CD4-positive, alpha-beta T cell (primary cell): Measurements from ENCODE around the gene IGF2R. TPM values are rescaled to one million over a fixed set of nuclear protein-coding genes. Genes with fewer than 3 reads are reported as not detected.

Source experiments
- ATAC-seq: fragments of 200-7000 bp; cut with Tn5 transposase; one replicate; pipeline ENCODE4 v1.10.0; 2022; ENCODE audit warnings: mild to moderate bottlenecking; ENCODE audit not compliant: poor library complexity
- CTCF ChIA-PET: fragments of 350-600 bp; sonication (Branson Sonifier 250); formaldehyde crosslinking; loops from one replicate; lab custom pipeline; 2021; ENCODE audit warnings: antibody characterized with exemption, inconsistent platforms; lab: Charles Lee
- POLR2A ChIA-PET: fragments of 350-600 bp; sonication (Branson Sonifier 250); formaldehyde crosslinking; loops from one replicate; lab custom pipeline; 2021; ENCODE audit warnings: antibody characterized with exemption, inconsistent platforms; lab: Charles Lee
- DNase-seq, 14 experiments: peaks; one replicate each; pipeline ENCODE4 v3.0.0-alpha.2; 2013 to 2020; ENCODE audit warnings: mixed read lengths in 2 of 14
- H3K27ac ChIP-seq, 2 donors: one replicate each; pipeline versions ENCODE4 v1.5.1 to v1.7.0; 2013; ENCODE audit warnings: low read length in 2 of 2, low read depth in 1 of 2, mild to moderate bottlenecking in 1 of 2
- H3K27me3 ChIP-seq, 2 experiments: 1 replicate in 1 of 2; 2 replicates in 1 of 2; pipeline versions ENCODE4 v1.6.1 to v1.7.0; 2013; ENCODE audit warnings: low read length in 2 of 2, control low read depth in 1 of 2, mild to moderate bottlenecking in 1 of 2, moderate library complexity in 1 of 2; ENCODE audit not compliant: insufficient read depth in 2 of 2, control insufficient read depth in 1 of 2
- H3K36me3 ChIP-seq: one replicate; pipeline ENCODE4 v1.6.1; 2013; ENCODE audit warnings: low read length, control low read depth; ENCODE audit not compliant: insufficient read depth
- H3K4me1 ChIP-seq: one replicate; pipeline ENCODE4 v1.6.1; 2013; ENCODE audit warnings: low read length, control low read depth; ENCODE audit not compliant: insufficient read depth
- H3K4me3 ChIP-seq: one replicate; pipeline ENCODE4 v1.5.1; 2013; ENCODE audit warnings: mild to moderate bottlenecking, low read length, moderate library complexity
- H3K9me3 ChIP-seq, 2 experiments: 1 replicate in 1 of 2; 2 replicates in 1 of 2; pipeline versions ENCODE4 v1.6.1 to v1.7.0; 2013; ENCODE audit warnings: low read length in 2 of 2, mild to moderate bottlenecking in 2 of 2, control low read depth in 1 of 2, moderate library complexity in 1 of 2; ENCODE audit not compliant: control insufficient read depth in 1 of 2, insufficient read depth in 1 of 2
- H3K27ac Mint-ChIP-seq: one replicate; pipeline ENCODE4 v1.8.0; 2020; ENCODE audit warnings: mixed read lengths
- H3K27me3 Mint-ChIP-seq: one replicate; pipeline ENCODE4 v1.8.0; 2021; ENCODE audit warnings: mixed read lengths
- H3K36me3 Mint-ChIP-seq: one replicate; pipeline ENCODE4 v1.8.0; 2021; ENCODE audit warnings: low read depth, mixed read lengths
- H3K4me1 Mint-ChIP-seq: one replicate; pipeline ENCODE4 v1.8.0; 2021; ENCODE audit warnings: low read depth, mixed read lengths
- H3K4me3 Mint-ChIP-seq: one replicate; pipeline ENCODE4 v1.8.0; 2020; ENCODE audit warnings: mild to moderate bottlenecking, mixed read lengths
- H3K9me3 Mint-ChIP-seq: one replicate; pipeline ENCODE4 v1.8.0; 2020; ENCODE audit warnings: mixed read lengths
- CTCF ChIP-seq: fragments of 200-600 bp; IDR thresholded peaks from one replicate; pipeline ENCODE4 v1.8.0; 2022; ENCODE audit warnings: antibody characterized with exemption, mild to moderate bottlenecking
- intact Hi-C, 2 experiments: fragments of 100-400 bp; cut with DNase I in 1 of 2; cut with micrococcal nuclease in 1 of 2; formaldehyde crosslinking; loops; one replicate each; pipeline versions ENCODE4 v1.15.1 to v1.9.0; 2023 to 2025; cut with DNase I, micrococcal nuclease
- total RNA-seq, 174 experiments: library from RNA in 2 of 174; stranded (reverse) in 2 of 174; gene quantifications; one replicate each; pipeline ENCODE4 v1.2.3 and lab custom pipeline; 2021 to 2026

The IGF2R gene
- total RNA-seq, 2 experiments from 2014 or later, result 43.8 to 46.7 TPM

- Mint-ChIP-seq H3K27me3 (no peaks in the 10 kb centered on the region), H3K9me3 (no peaks in the 10 kb centered on the region), H3K4me3 (no peak overlapping the region), H3K36me3 (peaks cover 90% of the 10 kb centered on the region), H3K4me1 (no peaks in the 10 kb centered on the region), H3K27ac (no peak overlapping the region)
- Histone ChIP-seq H3K27ac (no peak overlapping the region), H3K36me3 (peaks cover 86% of the 10 kb centered on the region), H3K4me1 (peaks cover 2% of the 10 kb centered on the region), H3K27me3 (no peaks in the 10 kb centered on the region), H3K4me3 (no peak overlapping the region), H3K9me3 (no peaks in the 10 kb centered on the region)
- DNase-seq, result no peak
- intact Hi-C loops, result no loop called here
- ChIA-PET POLR2A (no interaction called here), CTCF (no interaction called here)
- no peak for TF ChIP-seq CTCF
- ATAC-seq, result no peak
Observed at GRCh38 chr6:160080097-160080496, 111.2 kb downstream of the IGF2R start.

- Histone ChIP-seq H3K4me1 (peaks cover 3% of the 10 kb centered on the region), H3K27me3 (no peaks in the 10 kb centered on the region), H3K9me3 (no peaks in the 10 kb centered on the region), H3K36me3 (peaks cover 85% of the 10 kb centered on the region), H3K4me3 (no peak overlapping the region), H3K27ac (no peak overlapping the region)
- no peak for DNase-seq
- no peaks in the 10 kb centered on the region for H3K27me3 Mint-ChIP-seq
- no peak overlapping the region for H3K27ac Mint-ChIP-seq
- no peak for TF ChIP-seq CTCF
- no peak for ATAC-seq
- CTCF ChIA-PET, result no interaction called here
- no peaks in the 10 kb centered on the region for H3K9me3 Mint-ChIP-seq
- intact Hi-C loops, result no loop called here
- peaks cover 95% of the 10 kb centered on the region for H3K36me3 Mint-ChIP-seq
- no peak overlapping the region for H3K4me3 Mint-ChIP-seq
- H3K4me1 Mint-ChIP-seq, result no peaks in the 10 kb centered on the region
- POLR2A ChIA-PET, result no interaction called here
Observed at GRCh38 chr6:160081398-160081797, 112.5 kb downstream of the IGF2R start.

- Mint-ChIP-seq H3K4me1 (no peaks in the 10 kb centered on the region), H3K4me3 (no peak overlapping the region), H3K36me3 (peaks cover 92% of the 10 kb centered on the region), H3K9me3 (no peaks in the 10 kb centered on the region), H3K27me3 (no peaks in the 10 kb centered on the region), H3K27ac (no peak overlapping the region)
- ATAC-seq, result no peak
- Histone ChIP-seq H3K4me1 (peaks cover 3% of the 10 kb centered on the region), H3K4me3 (no peak overlapping the region), H3K36me3 (peaks cover 84% of the 10 kb centered on the region), H3K27ac (no peak overlapping the region), H3K27me3 (no peaks in the 10 kb centered on the region), H3K9me3 (no peaks in the 10 kb centered on the region)
- ChIA-PET CTCF (no interaction called here), POLR2A (no interaction called here)
- intact Hi-C loops, result no loop called here
- DNase-seq, result no peak
- no peak for TF ChIP-seq CTCF
Observed at GRCh38 chr6:160082627-160083026, 113.7 kb downstream of the IGF2R start.
